ENCODE measurements around the gene MLYCD. TPM values are rescaled to one million over a fixed set of nuclear protein-coding genes. Genes with fewer than 3 reads are reported as not detected.
A peak's percentile ranks its signal among the peaks of the same experiment; 100 is the strongest.

MLYCD gene
- polyA plus RNA-seq, 1 donor (not counting 4 experiments of a cell fraction or from before 2014, with no cell fraction given) = 1.2 TPM

DNA sequence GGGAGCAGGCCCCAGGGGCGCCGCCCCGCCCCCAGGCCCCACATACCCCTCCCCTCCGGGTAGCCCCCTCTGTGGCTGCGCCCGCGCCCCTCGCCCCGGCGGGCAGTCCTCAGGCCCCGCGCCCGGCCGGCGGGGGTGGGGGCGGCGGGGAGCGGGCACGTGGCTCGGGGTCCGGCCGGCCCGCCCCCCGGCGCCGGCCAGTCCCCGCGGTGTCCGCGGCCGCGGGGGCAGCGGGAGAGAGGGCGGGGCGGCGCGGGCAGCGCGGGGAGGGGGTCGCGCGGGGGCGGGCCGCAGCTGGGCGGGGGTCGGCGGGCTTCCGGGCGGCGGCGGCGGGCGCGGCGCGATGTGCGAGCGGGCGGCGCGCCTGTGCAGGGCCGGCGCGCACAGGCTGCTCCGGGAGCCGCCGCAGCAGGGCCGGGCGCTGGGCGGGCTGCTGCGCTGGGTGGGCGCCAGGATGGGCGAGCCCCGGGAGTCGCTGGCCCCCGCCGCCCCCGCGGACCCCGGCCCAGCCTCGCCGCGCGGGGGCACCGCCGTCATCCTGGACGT lies 69.5 kb downstream of the MLYCD start:
- H3K27me3 ChIP-seq (ENCODE audit: control insufficient read depth, extremely low read depth, insufficient read depth, low read length) = peaks cover 17% of the 10 kb centered on the region
- no peaks in the 10 kb centered on the region for H4K20me1 ChIP-seq (ENCODE audit: control insufficient read depth, extremely low read depth, insufficient read depth, low read length)
- no peak overlapping the region for H3K4me3 ChIP-seq (ENCODE audit: control insufficient read depth in 2 of 3, extremely low read depth in 1 of 3, insufficient read depth in 2 of 3, low read depth in 1 of 3, low read length in 3 of 3)
- no peaks in the 10 kb centered on the region for H3K9me1 ChIP-seq (ENCODE audit: control insufficient read depth, extremely low read depth, insufficient read depth, low read length)
- H3K9me3 ChIP-seq (ENCODE audit: control insufficient read depth, low read depth, low read length) = no peaks in the 10 kb centered on the region
- H3K9ac ChIP-seq (ENCODE audit: control insufficient read depth, extremely low read depth, insufficient read depth, low read length) = no peak overlapping the region
- no peak overlapping the region for H3K4me2 ChIP-seq (ENCODE audit: control insufficient read depth, extremely low read depth, insufficient read depth, low read depth, low read length)
- H2AFZ ChIP-seq (ENCODE audit: control insufficient read depth, low read length) = no peak overlapping the region
- no peak overlapping the region for H3K27ac ChIP-seq (ENCODE audit: control insufficient read depth, insufficient read depth, low read length)
- FAIRE-seq (no peak), DNase-seq (ENCODE audit: low read depth, low spot score) (no peak)
- peaks cover 0 to 2% of the 10 kb centered on the region in 2 experiments for H3K36me3 ChIP-seq (ENCODE audit: control insufficient read depth in 2 of 2, extremely low read depth in 1 of 2, insufficient read depth in 2 of 2, low read length in 2 of 2)
- TF ChIP-seq, protein P1, sequence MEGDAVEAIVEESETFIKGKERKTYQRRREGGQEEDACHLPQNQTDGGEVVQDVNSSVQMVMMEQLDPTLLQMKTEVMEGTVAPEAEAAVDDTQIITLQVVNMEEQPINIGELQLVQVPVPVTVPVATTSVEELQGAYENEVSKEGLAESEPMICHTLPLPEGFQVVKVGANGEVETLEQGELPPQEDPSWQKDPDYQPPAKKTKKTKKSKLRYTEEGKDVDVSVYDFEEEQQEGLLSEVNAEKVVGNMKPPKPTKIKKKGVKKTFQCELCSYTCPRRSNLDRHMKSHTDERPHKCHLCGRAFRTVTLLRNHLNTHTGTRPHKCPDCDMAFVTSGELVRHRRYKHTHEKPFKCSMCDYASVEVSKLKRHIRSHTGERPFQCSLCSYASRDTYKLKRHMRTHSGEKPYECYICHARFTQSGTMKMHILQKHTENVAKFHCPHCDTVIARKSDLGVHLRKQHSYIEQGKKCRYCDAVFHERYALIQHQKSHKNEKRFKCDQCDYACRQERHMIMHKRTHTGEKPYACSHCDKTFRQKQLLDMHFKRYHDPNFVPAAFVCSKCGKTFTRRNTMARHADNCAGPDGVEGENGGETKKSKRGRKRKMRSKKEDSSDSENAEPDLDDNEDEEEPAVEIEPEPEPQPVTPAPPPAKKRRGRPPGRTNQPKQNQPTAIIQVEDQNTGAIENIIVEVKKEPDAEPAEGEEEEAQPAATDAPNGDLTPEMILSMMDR (optimal IDR thresholded peaks at IDR 0.05 in 1 of 3, IDR thresholded peaks at IDR 0.05 in 1 of 3, conservative IDR thresholded peaks at IDR 0.05 in 1 of 3; ENCODE audit: extremely low read depth in 1 of 3, insufficient read depth in 2 of 3, low read length in 3 of 3) = no peak
- no peak for TF ChIP-seq EZH2 (IDR thresholded peaks at IDR 0.05; ENCODE audit: low read length)
- no peaks in the 10 kb centered on the region for H3K79me2 ChIP-seq (ENCODE audit: control insufficient read depth, insufficient read depth, low read length)
- no peaks in the 10 kb centered on the region for H3K4me1 ChIP-seq (ENCODE audit: control insufficient read depth, extremely low read depth, insufficient read depth, low read length)
- dilution Hi-C loops (cut with MboI; ENCODE audit: extremely low pct_ligation_motif_present, low sequenced_read_pairs) = no loop called here

DNA sequence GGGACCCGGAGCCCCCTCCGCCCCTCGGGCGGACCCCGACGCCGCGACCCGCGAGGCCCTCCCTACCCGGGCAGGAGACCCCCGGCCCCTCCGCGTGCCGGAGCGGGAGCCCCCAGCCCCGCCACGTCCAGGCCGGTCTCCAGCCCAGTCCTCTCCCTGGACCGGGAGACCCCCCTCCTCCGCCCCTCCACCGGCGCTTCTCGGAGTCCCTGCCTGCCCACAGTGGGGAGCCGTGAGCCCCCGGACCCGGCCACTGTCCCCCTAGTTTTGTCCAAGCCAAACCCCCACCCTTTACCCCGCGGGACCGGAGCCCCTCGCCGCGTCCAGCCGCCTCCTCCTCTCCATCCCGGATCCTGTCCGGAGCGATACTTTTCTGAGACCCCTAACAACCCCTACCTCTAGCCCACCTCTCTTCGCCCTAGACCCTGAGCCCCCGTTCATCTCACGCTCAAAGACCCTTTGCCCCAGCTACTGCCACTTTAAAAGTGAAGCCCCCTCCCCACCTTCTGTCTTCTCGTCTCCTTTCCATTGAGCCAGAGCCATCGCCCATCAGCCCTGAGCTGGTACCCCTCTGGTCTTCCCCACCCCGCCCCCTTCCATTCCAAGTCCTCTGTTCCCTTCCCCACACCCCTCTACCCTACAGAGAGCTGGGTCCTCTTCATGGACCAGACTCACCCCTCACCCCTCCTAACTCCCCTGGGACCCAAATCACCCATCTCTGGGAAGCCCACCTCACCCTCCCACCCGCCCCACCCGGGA lies 70.2 kb downstream of the MLYCD start:
- FAIRE-seq (no peak), DNase-seq (ENCODE audit: low read depth, low spot score) (no peak)
- H2AFZ ChIP-seq (ENCODE audit: control insufficient read depth, low read length) = no peak overlapping the region
- H4K20me1 ChIP-seq (ENCODE audit: control insufficient read depth, extremely low read depth, insufficient read depth, low read length) = no peaks in the 10 kb centered on the region
- H3K36me3 ChIP-seq (ENCODE audit: control insufficient read depth in 2 of 2, extremely low read depth in 1 of 2, insufficient read depth in 2 of 2, low read length in 2 of 2) = no peaks in the 10 kb centered on the region
- no peaks in the 10 kb centered on the region for H3K9me3 ChIP-seq (ENCODE audit: control insufficient read depth, low read depth, low read length)
- H3K79me2 ChIP-seq (ENCODE audit: control insufficient read depth, insufficient read depth, low read length) = no peaks in the 10 kb centered on the region
- no peaks in the 10 kb centered on the region for H3K4me1 ChIP-seq (ENCODE audit: control insufficient read depth, extremely low read depth, insufficient read depth, low read length)
- H3K4me3 ChIP-seq (ENCODE audit: control insufficient read depth in 2 of 3, extremely low read depth in 1 of 3, insufficient read depth in 2 of 3, low read depth in 1 of 3, low read length in 3 of 3) = no peak overlapping the region
- no peak overlapping the region for H3K9ac ChIP-seq (ENCODE audit: control insufficient read depth, extremely low read depth, insufficient read depth, low read length)
- no peak overlapping the region for H3K27ac ChIP-seq (ENCODE audit: control insufficient read depth, insufficient read depth, low read length)
- H3K4me2 ChIP-seq (ENCODE audit: control insufficient read depth, extremely low read depth, insufficient read depth, low read depth, low read length) = no peak overlapping the region
- TF ChIP-seq, protein P1 (optimal IDR thresholded peaks at IDR 0.05 in 1 of 3, IDR thresholded peaks at IDR 0.05 in 1 of 3, conservative IDR thresholded peaks at IDR 0.05 in 1 of 3; ENCODE audit: extremely low read depth in 1 of 3, insufficient read depth in 2 of 3, low read length in 3 of 3) = no peak
- TF ChIP-seq EZH2 (IDR thresholded peaks at IDR 0.05; ENCODE audit: low read length) = peak; percentile 83
- dilution Hi-C loops (cut with MboI; ENCODE audit: extremely low pct_ligation_motif_present, low sequenced_read_pairs) = no loop called here
- H3K9me1 ChIP-seq (ENCODE audit: control insufficient read depth, extremely low read depth, insufficient read depth, low read length) = no peaks in the 10 kb centered on the region
- peaks cover 17% of the 10 kb centered on the region for H3K27me3 ChIP-seq (ENCODE audit: control insufficient read depth, extremely low read depth, insufficient read depth, low read length)
